ENCODE data around the gene RLIM. TPM values are rescaled to one million over a fixed set of nuclear protein-coding genes. Genes with fewer than 3 reads are reported as not detected.

RLIM gene
- total RNA-seq, 4 donors from 2014 or later, result 33.3 to 55.2 (median 41.9) TPM

- no peaks in the 10 kb centered on the region for H3K4me1 ChIP-seq
- TF ChIP-seq CTCF (IDR thresholded peaks at IDR 0.05) (no peak), POLR2A (IDR thresholded peaks at IDR 0.05) (no peak)
- intact Hi-C loops (cut with DNase I), result no loop called here
- H3K36me3 ChIP-seq, result no peaks in the 10 kb centered on the region
- H3K9me3 ChIP-seq, result no peaks in the 10 kb centered on the region
- 89 to 91% methylated on average over 2 of the region's 2 CpGs for WGBS, 2 donors
- no peaks in the 10 kb centered on the region for H3K27me3 ChIP-seq
- DNase-seq, result no peak
- H3K4me3 ChIP-seq (replicated peaks in 1 of 3), result no peak overlapping the region
- no peak overlapping the region for H3K27ac ChIP-seq
Observed at GRCh38 chrX:74585766-74586165, 28.7 kb downstream of the RLIM start.

GRCh38 chrX:74579597-74580198 is 34.7 kb downstream of the RLIM start:
- no peaks in the 10 kb centered on the region for H3K4me1 ChIP-seq
- H3K27me3 ChIP-seq, result no peaks in the 10 kb centered on the region
- no peak for DNase-seq
- 70 to 71% methylated on average over 3 of the region's 3 CpGs for WGBS, 2 donors
- intact Hi-C loops (cut with DNase I), result no loop called here
- H3K4me3 ChIP-seq (replicated peaks in 1 of 3), result no peak overlapping the region
- H3K36me3 ChIP-seq, result no peaks in the 10 kb centered on the region
- no peaks in the 10 kb centered on the region for H3K9me3 ChIP-seq
- no peak overlapping the region for H3K27ac ChIP-seq
- no peak for TF ChIP-seq POLR2A (IDR thresholded peaks at IDR 0.05)
- TF ChIP-seq CTCF (IDR thresholded peaks at IDR 0.05), result no peak

- intact Hi-C loops (cut with DNase I), result no loop called here
- Histone ChIP-seq H3K27me3 (no peaks in the 10 kb centered on the region), H3K27ac (no peak overlapping the region), H3K4me3 (replicated peaks in 1 of 3) (no peak overlapping the region), H3K36me3 (no peaks in the 10 kb centered on the region), H3K9me3 (no peaks in the 10 kb centered on the region), H3K4me1 (no peaks in the 10 kb centered on the region)
- no peak for TF ChIP-seq CTCF (IDR thresholded peaks at IDR 0.05)
- no peak for TF ChIP-seq POLR2A (IDR thresholded peaks at IDR 0.05)
- 96 to 100% methylated on average over 3 of the region's 3 CpGs for WGBS, 2 donors
- DNase-seq, result no peak
Observed at GRCh38 chrX:74578137-74578536, 36.3 kb downstream of the RLIM start.

GRCh38 chrX:74557378-74557777 is 57.0 kb downstream of the RLIM start:
- intact Hi-C loops (cut with DNase I), result no loop called here
- peaks cover 0 to 9% of the 10 kb centered on the region in 2 donors for H3K4me1 ChIP-seq
- TF ChIP-seq CTCF (IDR thresholded peaks at IDR 0.05) (no peak), POLR2A (IDR thresholded peaks at IDR 0.05) (no peak)
- H3K27me3 ChIP-seq, result no peaks in the 10 kb centered on the region
- no peaks in the 10 kb centered on the region for H3K9me3 ChIP-seq
- no peaks in the 10 kb centered on the region for H3K36me3 ChIP-seq
- DNase-seq, result no peak
- 86 to 89% methylated on average over 2 of the region's 2 CpGs for WGBS, 2 donors
- no peak overlapping the region for H3K4me3 ChIP-seq (replicated peaks in 1 of 3)
- H3K27ac ChIP-seq, result peak overlapping the region in 2 of 3 donors; percentile 17 to 30

- intact Hi-C loops (cut with DNase I), result no loop called here
- Histone ChIP-seq H3K27ac (no peak overlapping the region), H3K9me3 (no peaks in the 10 kb centered on the region), H3K36me3 (no peaks in the 10 kb centered on the region), H3K4me3 (replicated peaks in 1 of 3) (no peak overlapping the region), H3K4me1 (peaks cover 0 to 6% of the 10 kb centered on the region in 2 donors), H3K27me3 (no peaks in the 10 kb centered on the region)
- DNase-seq, result no peak
- WGBS, 2 donors, result 60 to 65% methylated on average over 2 of the region's 2 CpGs
- TF ChIP-seq CTCF (IDR thresholded peaks at IDR 0.05) (no peak), POLR2A (IDR thresholded peaks at IDR 0.05) (no peak)
Observed at GRCh38 chrX:74551934-74552333, 62.5 kb downstream of the RLIM start.

All from thyroid gland (tissue), 4 donors.